ENCODE results near the gene DYRK1B.

- no peak for TF ChIP-seq CTCF (conservative IDR thresholded peaks at IDR 0.05 in 1 of 2, IDR thresholded peaks at IDR 0.05 in 1 of 2; ENCODE audit: low read depth in 1 of 2, low read length in 2 of 2)
- TF ChIP-seq EZH2 (IDR thresholded peaks at IDR 0.05; ENCODE audit: low read length, missing control alignments): no peak
Observed at GRCh38 chr19:39870171-39870971, 36.4 kb upstream of the DYRK1B start.
